Loucy (cell line): ENCODE measurements around the gene SDF2L1.

Source experiments
- H2AFZ ChIP-seq: fragments of 200-600 bp; sonication (generic); 2 replicates; pipeline ENCODE4 v1.6.0; 2016; ENCODE audit warnings: antibody characterized with exemption, mild to moderate bottlenecking, low read length, moderate library complexity
- H3F3A ChIP-seq: fragments of 200-600 bp; 2 replicates; pipeline ENCODE4 v1.6.0; 2016; ENCODE audit warnings: antibody characterized with exemption, low read depth, mild to moderate bottlenecking
- H3K27me3 ChIP-seq: fragments of 200-600 bp; sonication (generic); 2 replicates; pipeline ENCODE4 v1.6.1; 2014; ENCODE audit warnings: low read length, mild to moderate bottlenecking; ENCODE audit not compliant: insufficient read depth, poor library complexity, severe bottlenecking
- H3K36me3 ChIP-seq: fragments of 200-600 bp; sonication (generic); 2 replicates; pipeline ENCODE4 v1.6.1; 2016; ENCODE audit warnings: low read length; ENCODE audit not compliant: insufficient read depth
- H3K4me1 ChIP-seq: fragments of 200-600 bp; sonication (generic); 2 replicates; pipeline ENCODE4 v1.5.1; 2014; ENCODE audit warnings: low read length, mild to moderate bottlenecking; ENCODE audit not compliant: insufficient read depth, poor library complexity, severe bottlenecking
- H3K4me2 ChIP-seq: fragments of 200-600 bp; sonication (generic); 2 replicates; pipeline ENCODE4 v1.6.0; 2014; ENCODE audit warnings: antibody characterized with exemption, low read length, low read depth, mild to moderate bottlenecking; ENCODE audit not compliant: poor library complexity, severe bottlenecking
- H3K4me3 ChIP-seq: fragments of 200-600 bp; sonication (generic); 2 replicates; pipeline ENCODE4 v1.5.1; 2014; ENCODE audit warnings: low read length, mild to moderate bottlenecking, mixed read lengths; ENCODE audit not compliant: poor library complexity, severe bottlenecking
- H3K79me2 ChIP-seq: fragments of 200-600 bp; sonication (generic); 2 replicates; pipeline ENCODE4 v1.6.1; 2014; ENCODE audit warnings: low read length; ENCODE audit not compliant: insufficient read depth
- H3K9ac ChIP-seq: fragments of 200-600 bp; sonication (generic); 2 replicates; pipeline ENCODE4 v1.6.0; 2014; ENCODE audit warnings: mild to moderate bottlenecking, low read depth, low read length, moderate library complexity; ENCODE audit not compliant: poor library complexity, severe bottlenecking
- H3K9me2 ChIP-seq: fragments of 200-600 bp; sonication (generic); replicated peaks from 2 replicates; pipeline ENCODE4 v1.6.1; 2016; ENCODE audit warnings: low read depth, low read length, mixed read lengths
- H3K9me3 ChIP-seq: fragments of 200-600 bp; sonication (generic); 2 replicates; pipeline ENCODE4 v1.6.1; 2014; ENCODE audit warnings: mild to moderate bottlenecking, antibody characterized with exemption, low read length, low read depth; ENCODE audit not compliant: insufficient read depth
- H4K20me1 ChIP-seq: fragments of 200-600 bp; sonication (generic); 2 replicates; pipeline ENCODE4 v1.6.0; 2014; ENCODE audit warnings: antibody characterized with exemption, low read length, mild to moderate bottlenecking; ENCODE audit not compliant: insufficient read depth, poor library complexity, severe bottlenecking
- CTCF ChIP-seq: fragments of 200-600 bp; sonication (generic); conservative IDR thresholded peaks from 2 replicates; pipeline ENCODE4 v1.5.1; 2014; ENCODE audit warnings: mild to moderate bottlenecking, antibody characterized with exemption, low read length
- EZH2phosphoT487 ChIP-seq: fragments of 200-600 bp; IDR thresholded peaks from 2 replicates; pipeline ENCODE4 v1.6.1; 2018; ENCODE audit warnings: antibody characterized with exemption, mild to moderate bottlenecking, moderate library complexity, borderline replicate concordance

The SDF2L1 gene

GRCh38 chr22:21650280-21650679, 8.2 kb downstream of the SDF2L1 start:
- Histone ChIP-seq H3K9me2 (no peaks in the 10 kb centered on the region), H2AFZ (no peak overlapping the region), H3K4me2 (peak overlapping the region; percentile 94), H3K9me3 (no peaks in the 10 kb centered on the region), H3K27me3 (peaks cover 5% of the 10 kb centered on the region), H3K4me1 (peaks cover 28% of the 10 kb centered on the region), H3F3A (no peaks in the 10 kb centered on the region), H3K4me3 (no peak overlapping the region), H3K9ac (no peak overlapping the region), H4K20me1 (no peaks in the 10 kb centered on the region), H3K36me3 (peaks cover 14% of the 10 kb centered on the region; the same call in 1 of the 2 replicates), H3K79me2 (peaks cover 44% of the 10 kb centered on the region)
- no peak for TF ChIP-seq EZH2phosphoT487
- no peak for TF ChIP-seq CTCF

- Histone ChIP-seq H3K9me2 (no peaks in the 10 kb centered on the region), H3K79me2 (peaks cover 44% of the 10 kb centered on the region), H3K4me2 (peak overlapping the region; percentile 94), H2AFZ (peak overlapping the region; percentile 86; the same call in 1 of the 2 replicates), H3K9me3 (no peaks in the 10 kb centered on the region), H4K20me1 (no peaks in the 10 kb centered on the region), H3K4me3 (peak overlapping the region; percentile 86), H3K9ac (peak overlapping the region; percentile 99), H3K27me3 (peaks cover 5% of the 10 kb centered on the region), H3F3A (0 out of 2 replicates have a peak, but pooled peaks cover 3% of the 10 kb centered on the region), H3K36me3 (peaks cover 14% of the 10 kb centered on the region; the same call in 1 of the 2 replicates), H3K4me1 (peaks cover 28% of the 10 kb centered on the region)
- TF ChIP-seq CTCF (no peak), EZH2phosphoT487 (no peak)
Measured at GRCh38 chr22:21650823-21651520, 8.9 kb downstream of the SDF2L1 start.

GRCh38 chr22:21651521-21652009, 9.5 kb downstream of the SDF2L1 start:
- H3K4me3 ChIP-seq: peak overlapping the region; percentile 86
- H2AFZ ChIP-seq: peak overlapping the region; percentile 86
- H3K9me2 ChIP-seq: no peaks in the 10 kb centered on the region
- peaks cover 14% of the 10 kb centered on the region; the same call in 1 of the 2 replicates for H3K36me3 ChIP-seq
- H3K79me2 ChIP-seq: peaks cover 44% of the 10 kb centered on the region
- peak overlapping the region; percentile 94 for H3K4me2 ChIP-seq
- peaks cover 5% of the 10 kb centered on the region for H3K27me3 ChIP-seq
- H3K4me1 ChIP-seq: peaks cover 27% of the 10 kb centered on the region
- H3K9ac ChIP-seq: peak overlapping the region; percentile 99
- H3K9me3 ChIP-seq: no peaks in the 10 kb centered on the region
- H4K20me1 ChIP-seq: no peaks in the 10 kb centered on the region
- TF ChIP-seq EZH2phosphoT487: no peak
- TF ChIP-seq CTCF: no peak
- peaks cover 9% of the 10 kb centered on the region for H3F3A ChIP-seq
